ENCODE results near the gene UBTD1.

Gene UBTD1

DNA sequence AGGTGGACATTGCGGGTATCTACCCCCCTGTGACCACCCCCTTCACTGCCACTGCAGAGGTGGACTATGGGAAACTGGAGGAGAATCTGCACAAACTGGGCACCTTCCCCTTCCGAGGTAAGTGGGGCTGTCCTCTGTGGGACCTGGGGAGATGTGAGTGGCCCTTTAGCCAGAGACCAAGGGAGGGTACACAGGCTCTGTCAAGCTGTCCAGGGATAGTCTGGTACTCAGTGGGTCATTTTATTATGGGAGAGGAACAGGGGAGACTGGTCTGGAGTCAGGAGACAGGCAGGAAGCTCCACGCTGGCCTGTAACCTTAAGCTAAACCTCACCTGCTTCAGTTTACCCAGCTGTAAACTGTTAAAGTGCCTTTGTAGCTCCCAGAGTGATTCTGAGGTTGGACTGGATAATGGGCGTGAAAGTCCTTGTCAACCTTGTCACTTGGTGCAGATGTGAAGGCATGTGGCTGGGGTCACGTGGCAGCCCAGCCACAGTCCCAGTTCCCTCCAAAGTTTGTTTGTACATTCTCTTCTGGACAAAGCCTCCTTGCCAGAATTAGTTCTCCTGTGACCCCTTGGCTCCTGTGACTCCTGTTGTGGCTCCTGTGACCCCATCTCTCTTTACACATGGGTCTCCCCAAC, 86.2 kb downstream of the UBTD1 start:
- no peak for DNase-seq (ENCODE audit: low read depth in 3 of 3)

DNA sequence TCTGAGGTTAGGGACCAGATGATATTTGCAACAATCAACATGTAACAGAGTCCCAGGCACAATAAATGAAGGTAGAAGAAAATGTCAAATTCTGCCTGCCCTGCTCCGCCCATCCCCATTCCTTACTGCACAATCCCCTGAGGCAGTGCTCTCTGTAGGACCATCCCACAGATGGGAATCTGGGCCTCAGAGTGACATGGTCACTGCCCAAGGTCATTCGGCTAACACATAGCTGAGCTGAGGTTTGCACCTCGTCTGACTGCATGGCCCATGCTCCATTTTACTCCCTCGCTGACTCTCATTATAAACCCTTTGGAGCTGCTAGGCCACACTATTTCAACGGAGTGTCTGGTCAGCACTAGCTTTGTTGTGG, 86.7 kb downstream of the UBTD1 start:
- DNase-seq (ENCODE audit: low read depth in 3 of 3), result no peak

DNA sequence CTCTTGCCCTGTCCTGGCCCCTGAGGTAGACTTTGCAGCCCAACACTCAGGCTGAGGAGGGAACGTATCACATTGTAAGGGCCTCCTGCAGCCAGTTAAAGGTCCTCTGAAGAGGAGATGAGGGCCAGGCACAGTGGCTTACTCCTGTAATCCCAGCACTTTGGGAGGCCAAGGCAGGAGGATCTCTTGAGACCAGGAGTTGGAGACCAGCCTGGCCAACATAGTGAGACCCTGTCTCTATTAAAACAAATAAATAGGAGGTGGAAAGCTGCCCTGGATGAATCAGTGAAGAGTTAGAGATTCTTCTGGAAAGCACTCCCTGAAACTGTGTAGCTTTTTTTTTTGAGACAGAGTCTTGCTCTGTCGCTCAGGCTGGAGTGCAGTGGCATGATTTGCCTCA, 88.5 kb downstream of the UBTD1 start:
- no peak for DNase-seq (ENCODE audit: low read depth in 3 of 3)

DNA sequence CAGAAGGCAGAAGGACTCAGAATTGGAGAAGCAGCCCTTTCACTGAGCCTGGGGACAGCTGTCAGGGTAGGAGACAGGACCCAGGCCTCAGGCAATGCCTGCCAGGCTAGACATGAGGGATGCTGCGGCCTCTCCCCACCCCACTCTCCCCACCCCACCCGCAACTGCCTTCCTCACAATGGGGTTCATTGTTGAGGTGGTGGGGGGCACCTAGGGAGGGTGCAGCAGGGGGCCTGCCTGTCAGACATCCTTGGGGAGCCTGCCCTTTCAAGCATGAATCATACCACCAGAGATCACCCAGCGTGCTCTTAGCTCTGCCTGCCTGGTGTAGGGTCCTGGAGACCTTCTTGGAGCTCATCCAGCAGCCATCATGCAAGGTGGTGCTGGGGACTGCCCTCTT, 90.8 kb downstream of the UBTD1 start, which contains the start of gene C10orf62:
TSS of gene C10orf62 (plus strand) at position 243 of the 400 bp plus-strand sequence. CDS start 177 bp downstream, outside the sequence.
- no peak for DNase-seq (ENCODE audit: low read depth in 3 of 3)

DNA sequence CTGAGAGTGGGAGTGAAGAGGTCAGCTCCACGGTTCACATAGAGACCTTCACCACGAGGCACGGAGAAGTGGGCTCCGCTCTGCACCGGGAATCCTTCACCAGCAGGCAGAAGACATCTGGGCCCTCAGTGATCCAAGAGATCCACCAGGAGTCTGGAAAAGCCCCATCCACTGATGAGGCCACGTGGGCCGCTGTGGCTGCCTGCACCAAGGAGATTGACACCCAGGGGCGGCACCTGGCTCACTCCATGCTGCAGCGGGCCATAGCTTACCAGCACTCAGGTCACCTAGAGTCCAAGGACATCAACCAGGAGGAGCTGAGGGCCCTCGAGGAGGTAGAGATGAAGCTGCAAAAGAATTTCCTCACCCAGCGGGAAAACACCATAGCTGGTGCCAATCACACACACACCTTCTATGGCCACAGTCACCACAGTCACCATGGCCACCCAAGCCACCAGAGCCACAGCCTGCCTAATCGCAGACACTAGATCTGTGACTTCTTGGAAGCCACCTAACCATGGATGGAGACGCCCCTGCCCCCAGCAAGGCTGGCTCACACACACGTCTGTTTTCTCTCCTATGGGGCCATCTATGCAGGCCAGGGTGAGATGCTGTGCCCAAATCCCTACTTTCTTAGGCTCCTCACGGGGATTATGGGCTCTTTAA, 91.5 kb downstream of the UBTD1 start:
- DNase-seq (ENCODE audit: low read depth in 3 of 3), result no peak

DNA sequence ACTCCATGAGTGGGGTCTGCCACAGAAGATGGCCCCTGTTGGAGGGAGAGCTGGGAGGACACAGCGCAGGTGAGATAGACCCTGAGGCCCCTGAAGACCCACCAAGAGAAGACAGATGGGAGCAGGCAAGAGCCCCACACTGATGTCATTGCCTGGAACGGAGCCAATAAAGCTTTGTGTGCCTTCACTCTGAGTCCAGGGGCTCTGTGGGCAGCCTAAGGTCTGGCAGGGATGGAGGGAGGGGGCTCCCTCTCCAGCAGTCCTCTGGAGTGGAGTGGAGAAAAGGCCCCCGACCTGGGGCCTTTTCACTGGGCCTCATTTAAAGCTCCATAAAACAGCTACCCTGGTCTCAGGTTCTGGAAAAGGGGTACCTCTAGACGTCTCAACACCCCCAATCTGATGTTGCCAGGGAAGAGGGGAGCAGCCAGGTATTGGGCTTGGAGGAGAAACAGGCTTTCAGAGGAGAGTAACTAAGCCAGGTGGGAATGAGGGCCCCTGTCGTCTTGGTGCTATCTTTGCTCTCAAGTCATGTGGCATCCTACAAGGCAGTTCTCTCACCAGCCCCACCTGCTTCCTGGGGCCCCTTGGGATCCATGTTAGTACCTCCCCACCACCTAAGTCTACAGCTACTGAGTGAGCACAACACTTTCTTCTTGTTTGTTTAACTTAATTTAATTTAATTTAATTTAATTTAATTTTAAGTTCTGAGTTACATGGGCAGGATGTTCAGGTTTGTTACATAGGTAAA, 92.2 kb downstream of the UBTD1 start:
- no peak for DNase-seq (ENCODE audit: low read depth in 3 of 3)

DNA sequence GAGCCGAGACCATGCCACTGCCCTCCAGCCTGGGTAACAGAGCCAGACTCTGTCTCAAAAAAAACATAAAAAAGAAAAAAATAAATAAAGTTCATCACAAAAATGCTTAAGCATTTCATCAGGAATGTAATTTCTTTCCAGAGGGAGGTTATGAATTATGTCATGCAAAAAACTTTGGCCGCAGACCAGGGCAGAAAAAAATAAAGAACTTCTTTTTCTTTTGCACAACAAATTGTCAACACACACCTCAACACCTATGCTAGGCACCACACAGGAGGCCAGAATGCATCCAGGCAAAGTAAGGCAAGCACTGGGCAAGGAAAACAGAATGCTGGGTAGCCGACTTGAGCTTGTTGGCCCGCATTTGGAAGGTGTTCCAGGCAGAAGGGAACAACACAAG, 94.7 kb downstream of the UBTD1 start:
- no peak for DNase-seq (ENCODE audit: low read depth in 3 of 3)

DNA sequence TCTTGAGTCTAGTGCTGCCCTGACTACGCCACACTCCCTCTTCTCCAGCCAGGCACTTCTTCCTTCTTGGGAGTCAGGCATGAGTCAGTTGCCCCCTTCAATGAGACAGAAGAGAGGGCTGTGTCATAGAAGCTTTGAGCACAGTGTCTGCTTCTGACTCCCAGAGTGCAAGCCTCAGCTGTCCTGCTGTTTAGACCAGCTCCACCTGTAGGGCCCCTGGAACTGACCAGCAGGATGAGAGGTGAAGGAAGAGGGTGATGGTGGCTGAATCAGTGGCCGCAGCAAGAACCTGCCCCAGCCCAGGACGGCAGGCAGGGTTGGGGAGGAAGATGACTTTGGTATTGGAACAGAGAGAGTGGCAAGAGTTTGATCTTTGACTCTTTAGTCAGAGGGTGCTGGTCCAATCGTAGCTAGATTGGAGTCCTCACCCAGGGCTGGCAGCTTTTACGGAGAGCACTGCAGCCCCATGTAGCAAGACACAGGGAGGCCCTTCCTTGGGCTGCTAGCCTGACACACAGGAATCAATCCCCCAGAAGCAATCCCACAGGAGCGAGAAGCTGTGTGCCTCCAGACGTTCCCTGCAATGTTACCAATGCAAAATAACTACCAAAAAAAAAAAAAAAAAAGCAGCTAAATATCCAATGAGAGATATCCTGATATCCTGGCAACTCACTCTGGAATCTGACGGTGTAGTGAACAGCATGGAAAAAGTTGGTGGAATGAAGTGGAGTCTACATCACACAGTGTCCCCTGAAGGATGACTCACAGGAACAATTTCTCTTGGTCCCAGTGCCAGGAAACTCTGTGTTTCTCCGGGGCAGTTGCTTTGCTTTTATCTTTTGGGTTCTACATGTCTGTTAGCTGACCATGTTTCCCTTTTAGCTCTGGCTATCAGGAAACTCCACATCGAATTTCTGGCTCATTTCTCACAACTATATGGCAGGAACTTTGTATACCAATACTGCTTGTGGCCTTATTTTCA, 97.7 kb downstream of the UBTD1 start:
- DNase-seq (ENCODE audit: low read depth in 3 of 3), result no peak

DNA sequence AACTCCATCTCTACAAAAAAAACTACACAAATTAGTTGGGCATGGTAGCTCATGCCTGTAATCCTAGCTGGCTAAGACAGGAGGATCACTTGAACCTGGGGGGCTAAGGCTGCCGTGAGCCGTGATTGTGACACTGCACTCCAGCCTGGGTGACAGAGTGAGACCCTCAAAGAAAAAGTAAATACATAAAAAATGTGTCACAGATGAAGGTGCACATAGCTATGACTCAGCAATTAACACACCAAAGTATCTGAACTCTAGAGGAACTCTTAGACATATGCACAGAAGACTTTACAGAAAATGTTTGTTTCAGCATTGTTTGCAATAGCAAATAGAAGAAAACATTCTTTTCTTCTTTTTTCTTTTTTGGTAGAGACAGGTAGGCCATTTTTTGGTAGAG, 99.1 kb downstream of the UBTD1 start:
- DNase-seq (ENCODE audit: low read depth in 3 of 3), result no peak

DNA sequence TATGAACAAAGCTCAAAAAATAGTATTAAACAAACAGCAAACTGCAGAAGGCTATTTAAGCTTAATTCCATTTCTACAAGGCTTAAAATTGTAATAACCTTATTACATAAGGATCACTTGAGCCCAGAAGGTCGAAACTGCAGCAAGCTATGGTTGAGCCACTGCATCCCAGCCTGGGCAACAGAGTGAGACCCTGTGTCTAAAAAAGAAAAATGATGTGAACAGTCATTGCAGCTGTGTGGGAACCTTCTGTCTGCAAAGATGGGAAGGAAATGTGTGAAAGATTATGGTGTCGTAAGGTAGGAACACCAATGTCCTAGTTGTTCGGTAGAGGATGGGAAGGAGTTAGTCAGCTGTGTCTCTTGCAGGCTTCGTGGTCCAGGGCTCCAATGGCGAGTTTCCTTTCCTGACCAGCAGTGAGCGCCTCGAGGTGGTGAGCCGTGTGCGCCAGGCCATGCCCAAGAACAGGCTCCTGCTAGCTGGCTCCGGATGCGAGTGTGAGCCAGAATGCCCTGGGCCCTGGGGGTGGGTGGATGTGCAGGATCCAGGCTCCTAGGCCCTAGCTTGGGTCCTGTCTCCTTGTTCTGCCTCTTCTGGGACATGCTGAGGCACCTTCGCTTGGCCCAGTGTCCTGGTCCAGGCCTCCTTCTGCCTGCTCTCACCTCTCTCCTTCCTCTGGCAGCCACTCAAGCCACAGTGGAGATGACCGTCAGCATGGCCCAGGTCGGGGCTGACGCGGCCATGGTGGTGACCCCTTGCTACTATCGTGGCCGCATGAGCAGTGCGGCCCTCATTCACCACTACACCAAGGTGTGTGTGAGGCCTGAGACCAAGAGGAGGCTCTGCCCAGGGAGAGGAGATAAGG, 99.9 kb downstream of the UBTD1 start:
- DNase-seq (ENCODE audit: low read depth in 3 of 3), result no peak

DNA sequence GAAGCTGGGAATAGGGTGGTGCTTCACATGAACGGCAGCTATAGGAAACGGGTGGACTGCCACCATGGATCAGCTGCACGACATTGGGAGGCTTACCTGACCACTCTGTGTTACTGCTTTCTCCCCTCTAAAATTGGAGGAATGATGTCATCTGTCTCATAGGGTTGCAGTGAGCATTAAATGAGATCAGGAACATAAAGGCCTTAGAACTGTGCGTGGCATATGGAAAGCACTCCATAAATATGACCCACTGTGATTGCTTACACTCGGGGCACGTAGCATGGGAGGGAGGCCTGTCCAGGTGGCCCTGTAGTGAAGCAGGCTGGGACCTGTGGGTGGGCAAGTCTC, 100.5 kb downstream of the UBTD1 start:
- DNase-seq (ENCODE audit: low read depth in 3 of 3), result no peak

DNA sequence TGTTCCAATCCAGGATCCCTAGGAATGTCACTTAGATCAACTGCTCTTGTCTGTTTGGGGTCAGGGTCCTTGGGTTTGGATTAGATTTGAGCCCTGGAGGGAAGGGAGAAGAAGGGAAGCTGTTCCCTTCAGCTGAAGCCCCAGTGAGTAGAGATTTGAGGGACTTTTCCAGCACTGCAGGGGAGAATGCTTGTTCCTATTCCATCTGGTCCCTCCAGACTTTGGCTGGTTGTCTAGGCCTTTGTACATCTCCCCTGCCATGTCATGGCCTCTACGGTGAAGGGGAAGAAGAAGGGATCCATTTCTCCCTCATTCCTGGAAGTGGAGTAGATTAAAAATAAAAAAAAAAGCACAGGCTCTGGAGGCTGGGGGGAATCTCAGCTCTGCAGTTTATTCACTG, 101.9 kb downstream of the UBTD1 start:
- no peak for DNase-seq (ENCODE audit: low read depth in 3 of 3)

DNA sequence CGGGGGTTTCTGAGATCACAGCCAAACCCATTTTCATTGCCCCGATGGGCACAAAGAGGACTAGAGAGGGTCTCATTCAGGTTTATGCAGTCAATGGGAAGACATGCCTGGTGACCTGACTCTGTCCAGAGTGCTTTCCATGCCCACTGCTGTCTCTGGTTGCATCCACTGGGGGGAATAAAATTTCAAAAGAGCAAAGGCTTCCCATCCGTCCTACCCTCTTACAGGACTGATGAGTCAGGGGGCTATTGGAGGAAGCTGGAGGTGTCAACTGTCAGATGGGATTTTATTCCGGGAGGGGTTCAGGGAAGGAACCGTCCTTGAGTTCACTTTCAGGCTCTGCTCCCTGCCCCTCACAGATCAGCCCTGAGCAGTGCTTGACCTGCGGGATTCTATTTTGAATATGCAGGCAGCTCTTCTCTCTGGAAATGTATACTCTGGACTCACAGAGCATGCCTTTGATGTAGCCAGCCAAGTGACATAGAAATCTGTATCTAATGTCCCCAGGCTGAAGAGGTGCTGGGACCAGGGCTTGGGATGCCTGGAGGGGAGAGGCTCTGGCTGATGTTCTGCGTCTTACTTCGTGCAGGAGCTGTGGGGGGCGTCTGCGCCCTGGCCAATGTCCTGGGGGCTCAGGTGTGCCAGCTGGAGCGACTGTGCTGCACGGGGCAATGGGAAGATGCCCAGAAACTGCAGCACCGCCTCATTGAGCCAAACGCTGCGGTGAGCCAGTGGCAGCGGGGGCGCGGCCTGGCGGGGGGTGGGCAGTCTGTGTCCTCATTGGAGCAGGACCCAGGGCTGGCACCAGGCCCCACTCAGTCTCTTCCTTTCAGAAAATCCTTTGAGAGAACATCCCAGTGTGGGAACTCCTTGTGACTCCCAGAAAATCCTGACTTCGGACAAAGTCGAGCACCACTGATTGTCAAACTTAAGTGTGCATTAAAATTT, 102.8 kb downstream of the UBTD1 start:
- DNase-seq (ENCODE audit: low read depth in 3 of 3), result no peak

DNA sequence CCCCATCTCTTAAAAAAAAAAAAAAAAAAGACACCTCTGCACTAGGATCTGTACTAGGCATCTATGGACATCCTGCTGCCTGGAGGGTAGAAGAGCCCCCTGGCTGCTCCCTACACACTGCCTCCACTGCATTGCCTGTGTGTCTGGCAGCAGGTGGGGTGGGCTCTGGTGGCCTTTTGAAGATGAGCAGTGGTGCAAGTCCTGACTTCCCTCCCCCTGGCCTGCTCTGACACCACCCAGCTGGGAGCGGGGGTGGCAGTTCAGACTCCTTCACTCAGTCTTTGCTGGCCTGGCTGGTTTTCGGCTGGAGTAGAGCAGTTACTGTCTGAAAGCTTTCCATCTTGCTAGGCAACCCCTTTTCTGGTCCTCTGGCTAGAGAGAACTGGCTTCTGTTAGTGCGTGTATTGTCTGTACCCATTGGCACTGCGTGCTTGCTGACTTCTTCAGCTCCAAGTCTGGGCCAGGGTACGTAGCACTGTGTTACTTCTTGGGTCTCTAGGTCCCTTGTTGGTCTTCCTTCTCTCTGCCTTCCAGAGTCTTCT, 108.4 kb downstream of the UBTD1 start:
- DNase-seq (ENCODE audit: low read depth in 3 of 3), result no peak

DNA sequence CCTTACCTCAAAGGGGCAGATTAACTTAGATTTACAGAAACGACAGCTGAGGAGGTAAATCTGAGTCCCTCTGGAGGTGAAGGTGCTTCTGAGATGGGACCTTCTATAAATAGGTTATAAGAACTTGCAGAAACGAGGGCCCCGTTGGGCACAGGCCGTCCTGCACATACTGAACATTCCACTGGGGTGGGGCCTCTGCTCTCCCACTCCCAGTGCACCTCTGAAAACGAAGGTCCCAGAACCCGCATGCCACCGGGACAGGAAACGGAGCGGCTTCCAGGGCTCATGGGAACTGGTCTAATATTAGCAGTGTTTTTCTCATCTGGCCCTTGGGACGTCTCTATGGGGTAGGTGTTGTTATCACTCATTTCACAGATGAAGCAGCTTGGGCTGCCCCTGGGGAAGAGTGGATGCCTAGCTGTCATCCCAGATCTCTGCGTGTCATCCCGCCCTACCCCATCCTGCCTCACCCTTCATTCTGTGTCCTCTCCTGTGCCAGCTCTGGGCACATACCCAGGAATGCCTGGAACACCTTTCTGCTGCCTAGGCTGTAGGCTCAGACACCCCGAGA, 110.4 kb downstream of the UBTD1 start:
- DNase-seq (ENCODE audit: low read depth in 3 of 3), result no peak

DNA sequence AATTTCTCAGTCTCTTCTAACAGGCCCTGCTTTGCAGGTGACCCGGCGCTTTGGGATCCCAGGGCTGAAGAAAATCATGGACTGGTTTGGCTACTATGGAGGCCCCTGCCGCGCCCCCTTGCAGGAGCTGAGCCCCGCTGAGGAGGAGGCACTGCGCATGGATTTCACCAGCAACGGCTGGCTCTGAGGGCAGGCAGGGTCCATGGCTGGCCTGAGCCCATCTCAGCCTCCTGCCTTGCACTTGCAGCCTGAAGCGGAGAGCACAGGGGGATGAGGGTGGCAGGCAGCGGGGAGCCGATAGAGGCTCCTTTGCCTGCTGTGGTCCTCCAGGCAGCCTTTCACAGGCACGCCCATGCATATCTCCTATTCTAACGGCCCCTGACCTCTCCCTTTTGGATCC, 112.7 kb downstream of the UBTD1 start:
- no peak for DNase-seq (ENCODE audit: low read depth in 3 of 3)

DNA sequence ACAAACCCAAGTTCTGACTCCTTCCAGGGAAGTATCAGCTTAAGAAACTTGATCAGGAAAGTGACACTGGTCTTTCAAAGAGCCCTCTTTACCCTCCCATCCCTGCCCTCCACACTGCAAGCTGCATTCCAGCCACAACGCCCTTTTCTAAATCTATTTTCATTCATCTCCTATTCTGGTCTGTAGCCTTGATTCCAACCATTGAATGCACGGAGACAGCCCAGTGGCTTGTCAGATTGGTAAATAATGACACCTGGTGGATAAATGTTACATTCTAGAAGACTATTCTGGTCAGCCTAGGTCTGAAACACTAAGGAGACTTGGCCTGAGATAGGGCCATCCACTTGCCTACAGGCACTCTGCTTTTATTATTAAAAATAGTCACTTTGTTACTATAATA, 113.7 kb downstream of the UBTD1 start:
- DNase-seq (ENCODE audit: low read depth in 3 of 3), result no peak

DNA sequence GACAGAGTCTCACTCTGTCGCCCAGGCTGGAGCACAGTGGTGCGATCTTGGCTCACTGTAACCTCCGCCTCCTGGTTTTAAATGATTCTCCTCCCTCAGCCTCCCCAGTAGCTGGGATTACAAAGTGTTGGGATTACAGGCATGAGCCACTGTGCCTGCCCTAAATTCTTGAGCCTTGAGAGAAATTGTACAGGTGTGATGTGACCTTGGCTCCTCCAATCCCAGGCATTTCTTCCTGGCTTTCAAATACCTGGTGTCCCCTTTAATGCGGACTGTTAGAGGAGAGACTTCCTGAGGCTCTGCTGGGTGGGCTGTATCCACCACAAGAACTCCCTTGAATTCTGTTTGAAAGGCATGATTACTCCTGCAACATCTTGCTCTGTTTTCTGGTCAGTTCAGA, 119.6 kb downstream of the UBTD1 start:
- no peak for DNase-seq (ENCODE audit: low read depth in 3 of 3)

DNA sequence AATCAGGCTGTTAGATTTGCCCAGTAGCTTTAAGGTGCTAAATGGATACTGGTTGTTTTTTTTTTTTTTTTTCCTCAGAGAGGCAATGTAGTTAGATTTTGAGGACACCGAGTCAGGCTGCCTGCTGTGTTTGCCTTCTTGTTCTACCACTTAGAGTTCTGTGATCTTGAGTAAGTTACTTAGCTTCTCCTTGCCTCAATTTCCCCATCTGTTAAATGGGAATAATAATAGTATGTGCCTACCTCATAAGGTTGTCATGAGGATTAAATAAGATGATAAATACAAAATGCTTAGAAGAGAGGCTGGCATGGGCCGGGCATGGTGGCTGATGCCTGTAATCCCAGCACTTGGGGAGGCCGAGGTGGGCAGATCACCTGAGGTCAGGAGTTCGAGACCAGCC, 120.0 kb downstream of the UBTD1 start:
- DNase-seq (ENCODE audit: low read depth in 3 of 3), result no peak
